Liver (tissue), 9 donors: ENCODE results near the gene AGPAT1. TPM values are rescaled to one million over a fixed set of nuclear protein-coding genes. Genes with fewer than 3 reads are reported as not detected.

ENCODE experiments used
- DNase-seq: peaks from one replicate; pipeline ENCODE4 v3.0.0-alpha.2; 2017; ENCODE audit warnings: low spot score
- H3K27ac ChIP-seq, 2 donors: one replicate each; pipeline ENCODE4 v1.7.0; 2013; ENCODE audit warnings: inconsistent platforms in 2 of 2, low read length in 2 of 2, control low read depth in 1 of 2, low read depth in 1 of 2, mild to moderate bottlenecking in 1 of 2
- H3K27me3 ChIP-seq, 4 donors: one replicate each; pipeline versions ENCODE4 v1.6.1 to v1.7.0; 2013; ENCODE audit warnings: low read length in 3 of 4, inconsistent platforms in 1 of 4, mild to moderate bottlenecking in 1 of 4, moderate library complexity in 1 of 4; ENCODE audit not compliant: control insufficient read depth in 4 of 4, insufficient read depth in 4 of 4
- H3K36me3 ChIP-seq, 4 donors: one replicate each; pipeline versions ENCODE4 v1.6.1 to v1.7.0; 2013; ENCODE audit warnings: low read length in 3 of 4, mild to moderate bottlenecking in 3 of 4, low read depth in 1 of 4, moderate library complexity in 1 of 4; ENCODE audit not compliant: control insufficient read depth in 4 of 4, insufficient read depth in 3 of 4
- H3K4me1 ChIP-seq, 4 donors: one replicate each; pipeline versions ENCODE4 v1.6.1 to v1.7.0; 2013; ENCODE audit warnings: low read length in 3 of 4, mild to moderate bottlenecking in 3 of 4, moderate library complexity in 1 of 4; ENCODE audit not compliant: control insufficient read depth in 4 of 4, insufficient read depth in 4 of 4
- H3K4me3 ChIP-seq, 3 donors: one replicate each; pipeline versions ENCODE4 v1.6.1 to v1.7.0; 2013; ENCODE audit warnings: low read length in 3 of 3, control low read depth in 1 of 3, low read depth in 1 of 3, mild to moderate bottlenecking in 1 of 3
- H3K9ac ChIP-seq, 2 donors: one replicate each; pipeline ENCODE4 v1.7.0; 2013; ENCODE audit warnings: low read length in 2 of 2, mild to moderate bottlenecking in 2 of 2, moderate library complexity in 2 of 2, control low read depth in 1 of 2, low read depth in 1 of 2
- H3K9me3 ChIP-seq, 4 donors: one replicate each; pipeline versions ENCODE4 v1.6.1 to v1.7.0; 2013; ENCODE audit warnings: low read length in 3 of 4; ENCODE audit not compliant: control insufficient read depth in 4 of 4
- EGR1 ChIP-seq, 2 donors: IDR thresholded peaks; 2 replicates each; pipeline ENCODE4 v1.6.1; 2016 to 2018; ENCODE audit warnings: antibody characterized with exemption in 2 of 2, low read depth in 2 of 2
- FOXA1 ChIP-seq: IDR thresholded peaks from 2 replicates; pipeline ENCODE4 v1.6.1; 2016; ENCODE audit warnings: antibody characterized with exemption
- FOXA2 ChIP-seq: IDR thresholded peaks from 2 replicates; pipeline ENCODE4 v1.6.1; 2016; ENCODE audit warnings: antibody characterized with exemption
- GABPA ChIP-seq, 2 donors: IDR thresholded peaks in 1 of 2; conservative IDR thresholded peaks in 1 of 2; 2 replicates each; pipeline ENCODE4 v1.6.1; 2016; ENCODE audit warnings: antibody characterized with exemption in 2 of 2, mild to moderate bottlenecking in 1 of 2, moderate library complexity in 1 of 2
- HNF4A ChIP-seq, 2 donors: conservative IDR thresholded peaks; 2 replicates each; pipeline ENCODE4 v1.6.1; 2016; ENCODE audit warnings: antibody characterized with exemption in 2 of 2, mild to moderate bottlenecking in 2 of 2
- JUND ChIP-seq, 2 donors: IDR thresholded peaks; 2 replicates each; pipeline ENCODE4 v1.6.1; 2016; ENCODE audit warnings: antibody characterized with exemption in 2 of 2
- NR2F2 ChIP-seq: IDR thresholded peaks from 2 replicates; pipeline ENCODE4 v1.6.1; 2016; ENCODE audit warnings: antibody characterized with exemption
- RAD21 ChIP-seq, 2 donors: IDR thresholded peaks; 2 replicates each; pipeline ENCODE4 v1.6.1; 2016; ENCODE audit warnings: antibody characterized with exemption in 2 of 2, mild to moderate bottlenecking in 2 of 2
- RXRA ChIP-seq, 2 donors: IDR thresholded peaks; 2 replicates each; pipeline ENCODE4 v1.6.1; 2017 to 2018; ENCODE audit warnings: antibody characterized with exemption in 2 of 2, mild to moderate bottlenecking in 1 of 2
- SP1 ChIP-seq: IDR thresholded peaks from 2 replicates; pipeline ENCODE4 v1.6.1; 2018; ENCODE audit warnings: antibody characterized with exemption, mild to moderate bottlenecking
- YY1 ChIP-seq: IDR thresholded peaks from 2 replicates; pipeline ENCODE4 v1.6.1; 2016; ENCODE audit warnings: antibody characterized with exemption, mild to moderate bottlenecking
- WGBS: extraction: QIAGEN DNeasy Blood & Tissue Kit; methylation state at CpG from one replicate; pipeline ENCODE4 v1.1.7; 2013; 5-methylcytosine and 5-hydroxymethylcytosine counted together
- polyA plus RNA-seq, 2 donors: library from polyadenylated mRNA; stranded (reverse) in 1 of 2; unstranded in 1 of 2; fragments of 200-250 nt in 1 of 2; fragments of >200 nt in 1 of 2; fragmentation: Nextera tagmentation in 1 of 2; extraction: Ambion mirVana in 1 of 2; gene quantifications; one replicate each; pipeline versions ENCODE4 v1.2.1 to v1.2.3, GENCODE V29; 2013 to 2015
- total RNA-seq, 2 donors: library from RNA; depleted of rRNA; stranded (reverse); fragments of >200 nt; gene quantifications; one replicate each; pipeline ENCODE4 v1.2.3, GENCODE V29; 2014
- TF ChIP-seq, protein P1 (sequence below): IDR thresholded peaks from 2 replicates; pipeline ENCODE4 v1.6.1; 2016; ENCODE audit warnings: antibody characterized with exemption, mild to moderate bottlenecking
- TF ChIP-seq, protein P2 (sequence below): IDR thresholded peaks from 2 replicates; pipeline ENCODE4 v1.6.1; 2016; ENCODE audit warnings: antibody characterized with exemption
- TF ChIP-seq, protein P3 (sequence below): IDR thresholded peaks from 2 replicates; pipeline ENCODE4 v1.6.1; 2016; ENCODE audit warnings: antibody characterized with exemption
- TF ChIP-seq, protein P4 (sequence below): fragments of 150-350 bp; IDR thresholded peaks from 2 replicates; pipeline ENCODE4 v1.5.1; 2017; ENCODE audit warnings: improper control_type of control experiment, low read depth, low read length; ENCODE audit not compliant: missing input control
- donor health status: healthy.
- donor health status: healthy.
- donor health status: healthy.
- donor health status: healthy.
- donor health status: healthy.

Gene AGPAT1
- total and polyA plus RNA-seq, 4 donors = 10.4 to 45.1 (median 17.5) TPM

DNA sequence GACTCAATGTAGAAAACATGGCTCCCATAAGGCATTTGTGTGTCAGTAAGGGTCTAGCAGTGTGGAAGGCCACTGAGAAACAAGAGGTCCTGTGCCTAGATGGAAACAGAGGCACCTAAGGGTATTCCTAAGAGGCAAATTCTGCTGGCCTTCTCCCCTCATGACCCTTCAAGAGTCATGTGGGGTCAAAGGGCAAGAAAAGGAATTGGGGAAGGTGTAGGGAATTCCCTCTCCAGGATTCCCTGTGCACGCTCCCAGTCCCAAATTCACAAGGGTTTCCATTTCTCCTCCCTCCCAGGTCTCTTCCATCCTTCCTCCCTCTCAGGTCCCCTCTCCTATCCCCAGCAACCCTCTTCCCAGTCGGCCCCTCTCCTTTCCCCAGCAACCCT lies 568 bp downstream of the AGPAT1 start:
- peak overlapping the region; percentile 84 to 96 for H3K27ac ChIP-seq
- H3K9me3 ChIP-seq = no peaks in the 10 kb centered on the region
- H3K4me1 ChIP-seq = peaks cover 0 to 50% (median 42%) of the 10 kb centered on the region in 4 donors
- peaks cover 0 to 12% (median 3%) of the 10 kb centered on the region in 4 donors for H3K36me3 ChIP-seq
- no peaks in the 10 kb centered on the region for H3K27me3 ChIP-seq
- peak overlapping the region; percentile 86 to 97 for H3K9ac ChIP-seq
- DNase-seq = no peak
- peak overlapping the region; percentile 84 to 96 (median 86) for H3K4me3 ChIP-seq
- TF ChIP-seq NR2F2 (no peak), RXRA (IDR thresholded peaks at IDR 0.05) (no peak), GABPA (IDR thresholded peaks at IDR 0.05 in 1 of 2, conservative IDR thresholded peaks at IDR 0.05 in 1 of 2) (no peak), EGR1 (IDR thresholded peaks at IDR 0.05; ENCODE audit: low read depth in 2 of 2) (no peak), RAD21 (IDR thresholded peaks at IDR 0.05) (no peak), SP1 (no peak), FOXA2 (no peak), JUND (IDR thresholded peaks at IDR 0.05) (no peak), HNF4A (conservative IDR thresholded peaks at IDR 0.05) (no peak), FOXA1 (no peak), YY1 (no peak)
- TF ChIP-seq, protein P1, sequence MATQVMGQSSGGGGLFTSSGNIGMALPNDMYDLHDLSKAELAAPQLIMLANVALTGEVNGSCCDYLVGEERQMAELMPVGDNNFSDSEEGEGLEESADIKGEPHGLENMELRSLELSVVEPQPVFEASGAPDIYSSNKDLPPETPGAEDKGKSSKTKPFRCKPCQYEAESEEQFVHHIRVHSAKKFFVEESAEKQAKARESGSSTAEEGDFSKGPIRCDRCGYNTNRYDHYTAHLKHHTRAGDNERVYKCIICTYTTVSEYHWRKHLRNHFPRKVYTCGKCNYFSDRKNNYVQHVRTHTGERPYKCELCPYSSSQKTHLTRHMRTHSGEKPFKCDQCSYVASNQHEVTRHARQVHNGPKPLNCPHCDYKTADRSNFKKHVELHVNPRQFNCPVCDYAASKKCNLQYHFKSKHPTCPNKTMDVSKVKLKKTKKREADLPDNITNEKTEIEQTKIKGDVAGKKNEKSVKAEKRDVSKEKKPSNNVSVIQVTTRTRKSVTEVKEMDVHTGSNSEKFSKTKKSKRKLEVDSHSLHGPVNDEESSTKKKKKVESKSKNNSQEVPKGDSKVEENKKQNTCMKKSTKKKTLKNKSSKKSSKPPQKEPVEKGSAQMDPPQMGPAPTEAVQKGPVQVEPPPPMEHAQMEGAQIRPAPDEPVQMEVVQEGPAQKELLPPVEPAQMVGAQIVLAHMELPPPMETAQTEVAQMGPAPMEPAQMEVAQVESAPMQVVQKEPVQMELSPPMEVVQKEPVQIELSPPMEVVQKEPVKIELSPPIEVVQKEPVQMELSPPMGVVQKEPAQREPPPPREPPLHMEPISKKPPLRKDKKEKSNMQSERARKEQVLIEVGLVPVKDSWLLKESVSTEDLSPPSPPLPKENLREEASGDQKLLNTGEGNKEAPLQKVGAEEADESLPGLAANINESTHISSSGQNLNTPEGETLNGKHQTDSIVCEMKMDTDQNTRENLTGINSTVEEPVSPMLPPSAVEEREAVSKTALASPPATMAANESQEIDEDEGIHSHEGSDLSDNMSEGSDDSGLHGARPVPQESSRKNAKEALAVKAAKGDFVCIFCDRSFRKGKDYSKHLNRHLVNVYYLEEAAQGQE = no peak
- TF ChIP-seq, protein P2, sequence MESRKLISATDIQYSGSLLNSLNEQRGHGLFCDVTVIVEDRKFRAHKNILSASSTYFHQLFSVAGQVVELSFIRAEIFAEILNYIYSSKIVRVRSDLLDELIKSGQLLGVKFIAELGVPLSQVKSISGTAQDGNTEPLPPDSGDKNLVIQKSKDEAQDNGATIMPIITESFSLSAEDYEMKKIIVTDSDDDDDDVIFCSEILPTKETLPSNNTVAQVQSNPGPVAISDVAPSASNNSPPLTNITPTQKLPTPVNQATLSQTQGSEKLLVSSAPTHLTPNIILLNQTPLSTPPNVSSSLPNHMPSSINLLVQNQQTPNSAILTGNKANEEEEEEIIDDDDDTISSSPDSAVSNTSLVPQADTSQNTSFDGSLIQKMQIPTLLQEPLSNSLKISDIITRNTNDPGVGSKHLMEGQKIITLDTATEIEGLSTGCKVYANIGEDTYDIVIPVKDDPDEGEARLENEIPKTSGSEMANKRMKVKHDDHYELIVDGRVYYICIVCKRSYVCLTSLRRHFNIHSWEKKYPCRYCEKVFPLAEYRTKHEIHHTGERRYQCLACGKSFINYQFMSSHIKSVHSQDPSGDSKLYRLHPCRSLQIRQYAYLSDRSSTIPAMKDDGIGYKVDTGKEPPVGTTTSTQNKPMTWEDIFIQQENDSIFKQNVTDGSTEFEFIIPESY = no peak
- TF ChIP-seq, protein P3, sequence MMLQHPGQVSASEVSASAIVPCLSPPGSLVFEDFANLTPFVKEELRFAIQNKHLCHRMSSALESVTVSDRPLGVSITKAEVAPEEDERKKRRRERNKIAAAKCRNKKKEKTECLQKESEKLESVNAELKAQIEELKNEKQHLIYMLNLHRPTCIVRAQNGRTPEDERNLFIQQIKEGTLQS = no peak
- TF ChIP-seq, protein P4, sequence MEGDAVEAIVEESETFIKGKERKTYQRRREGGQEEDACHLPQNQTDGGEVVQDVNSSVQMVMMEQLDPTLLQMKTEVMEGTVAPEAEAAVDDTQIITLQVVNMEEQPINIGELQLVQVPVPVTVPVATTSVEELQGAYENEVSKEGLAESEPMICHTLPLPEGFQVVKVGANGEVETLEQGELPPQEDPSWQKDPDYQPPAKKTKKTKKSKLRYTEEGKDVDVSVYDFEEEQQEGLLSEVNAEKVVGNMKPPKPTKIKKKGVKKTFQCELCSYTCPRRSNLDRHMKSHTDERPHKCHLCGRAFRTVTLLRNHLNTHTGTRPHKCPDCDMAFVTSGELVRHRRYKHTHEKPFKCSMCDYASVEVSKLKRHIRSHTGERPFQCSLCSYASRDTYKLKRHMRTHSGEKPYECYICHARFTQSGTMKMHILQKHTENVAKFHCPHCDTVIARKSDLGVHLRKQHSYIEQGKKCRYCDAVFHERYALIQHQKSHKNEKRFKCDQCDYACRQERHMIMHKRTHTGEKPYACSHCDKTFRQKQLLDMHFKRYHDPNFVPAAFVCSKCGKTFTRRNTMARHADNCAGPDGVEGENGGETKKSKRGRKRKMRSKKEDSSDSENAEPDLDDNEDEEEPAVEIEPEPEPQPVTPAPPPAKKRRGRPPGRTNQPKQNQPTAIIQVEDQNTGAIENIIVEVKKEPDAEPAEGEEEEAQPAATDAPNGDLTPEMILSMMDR = no peak
- 11% methylated on average over 2 of the region's 2 CpGs for WGBS

DNA sequence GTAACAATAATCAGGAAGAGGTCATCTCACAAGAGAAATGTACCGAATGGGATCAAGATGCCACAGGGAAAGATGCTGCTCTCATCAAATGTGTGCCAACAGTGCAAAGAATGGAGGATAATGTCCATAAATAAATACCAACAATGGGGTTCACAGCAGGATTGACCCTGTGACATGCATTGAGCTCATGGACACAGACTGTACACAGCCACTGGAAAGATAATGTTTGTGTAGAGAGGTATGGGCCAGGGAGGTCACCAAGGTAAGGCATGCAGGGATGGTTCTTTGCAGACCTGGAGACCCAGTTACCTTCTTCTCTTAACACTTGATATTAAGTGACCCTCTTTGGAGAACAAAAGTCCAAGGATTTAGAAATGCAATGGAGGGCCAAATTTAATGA lies 1.5 kb downstream of the AGPAT1 start:
- DNase-seq = no peak
- TF ChIP-seq SP1 (no peak), EGR1 (IDR thresholded peaks at IDR 0.05; ENCODE audit: low read depth in 2 of 2) (no peak), FOXA1 (no peak), GABPA (IDR thresholded peaks at IDR 0.05 in 1 of 2, conservative IDR thresholded peaks at IDR 0.05 in 1 of 2) (no peak), JUND (IDR thresholded peaks at IDR 0.05) (no peak), RAD21 (IDR thresholded peaks at IDR 0.05) (no peak)
- no peaks in the 10 kb centered on the region for H3K9me3 ChIP-seq
- no peaks in the 10 kb centered on the region for H3K27me3 ChIP-seq
- WGBS = 92% methylated on average over 1 of the region's 1 CpG
- no peak overlapping the region for H3K27ac ChIP-seq
- H3K36me3 ChIP-seq = peaks cover 3 to 18% (median 5%) of the 10 kb centered on the region in 4 donors
- no peak overlapping the region for H3K9ac ChIP-seq
- peaks cover 0 to 44% (median 37%) of the 10 kb centered on the region in 4 donors for H3K4me1 ChIP-seq
- H3K4me3 ChIP-seq = no peak overlapping the region
